GM18873 (cell line): ENCODE data around the gene MRPS34.

Source experiments
- ATAC-seq: cut with Tn5 transposase; IDR thresholded peaks from one replicate; pipeline ENCODE4 v1.9.1; 2021; ENCODE audit warnings: mild to moderate bottlenecking, moderate library complexity, moderate number of reproducible peaks; ENCODE audit not compliant: unreplicated experiment, low FRiP score

Gene MRPS34

DNA sequence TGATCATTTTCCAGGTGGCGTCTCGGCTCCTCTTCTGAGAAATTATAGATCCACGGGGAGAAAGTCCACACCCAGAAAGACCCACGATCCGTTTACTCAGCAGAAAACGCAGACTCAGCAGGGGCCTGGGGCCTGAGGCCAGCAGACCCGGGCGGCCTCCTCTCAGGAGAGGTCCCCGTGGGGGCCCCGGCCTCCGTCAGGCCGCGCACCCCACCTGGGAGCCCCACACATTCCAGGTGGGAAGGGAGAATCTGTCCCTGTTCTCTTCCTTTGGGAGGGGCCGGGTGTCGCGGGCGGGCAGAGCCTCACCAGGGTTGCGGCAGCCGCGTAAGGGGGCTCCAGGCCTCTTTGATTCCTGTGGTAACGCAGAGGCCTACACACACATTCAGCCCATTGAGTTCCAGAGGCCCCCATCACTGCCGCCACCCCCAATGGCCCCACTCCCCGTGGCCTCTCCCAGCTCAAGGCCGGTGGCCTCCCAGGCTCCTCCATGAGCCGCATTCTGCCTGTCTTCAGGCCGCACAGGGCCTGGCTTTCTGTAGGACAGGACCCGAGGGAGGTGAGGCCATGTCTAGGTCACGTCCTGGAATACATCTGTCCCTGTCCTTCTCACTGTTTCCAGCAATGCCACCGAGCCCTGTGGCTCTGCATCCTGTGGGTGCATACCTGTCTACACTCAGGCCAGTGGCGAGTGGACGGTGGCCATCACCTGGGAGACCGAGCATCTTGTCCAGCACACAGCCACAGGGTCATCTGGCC, 22.2 kb upstream of the MRPS34 start:
- ATAC-seq: no peak

GRCh38 chr16:1794221-1794871, 21.4 kb upstream of the MRPS34 start:
- ATAC-seq: no peak

- no peak for ATAC-seq
Measured at GRCh38 chr16:1793578-1794220, 20.8 kb upstream of the MRPS34 start, which contains the start of gene IGFALS. Gene IGFALS, minus strand, starts transcription at chr16:1793705. Its CDS starts 53 bp downstream, at chr16:1793652.

DNA sequence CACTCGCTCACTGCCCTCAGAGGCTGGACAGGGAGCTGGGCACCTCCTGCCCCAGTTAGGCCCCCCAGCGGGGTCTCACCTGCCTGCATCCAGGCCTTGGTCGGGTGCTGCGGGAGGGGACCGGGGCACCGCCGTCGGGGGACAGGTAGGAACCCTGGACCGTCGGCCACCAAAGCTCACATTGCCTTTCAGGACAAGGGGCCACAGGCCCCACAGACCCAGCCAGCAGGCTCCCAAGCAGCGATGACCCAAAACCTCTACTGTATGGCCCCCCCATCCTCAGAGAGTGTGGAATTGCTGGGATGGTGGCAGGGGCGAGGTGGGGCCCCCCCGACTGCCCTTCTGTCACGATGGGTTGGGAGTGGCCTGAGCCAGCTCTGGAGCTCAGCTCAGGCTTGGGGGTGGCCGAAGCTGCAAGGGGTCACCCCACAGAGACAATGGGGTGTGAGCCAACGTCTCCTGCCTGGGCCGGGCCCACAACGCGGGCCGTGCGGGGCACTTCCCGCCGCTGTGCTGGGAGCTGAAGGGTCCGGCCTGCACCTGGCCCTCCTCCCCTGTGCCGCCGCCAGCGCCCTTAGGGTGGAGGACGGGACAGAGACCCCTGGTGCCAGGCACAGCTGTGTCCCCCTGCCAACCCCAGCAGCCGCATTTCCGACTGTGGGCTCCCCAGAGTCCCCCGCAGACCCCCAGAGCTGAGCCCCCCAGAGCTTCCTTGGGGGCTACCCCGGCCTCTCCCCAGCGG, 20.1 kb upstream of the MRPS34 start:
- ATAC-seq: no peak

- ATAC-seq: no peak
Measured at GRCh38 chr16:1791943-1792812, 19.2 kb upstream of the MRPS34 start.

- ATAC-seq: no peak
Measured at GRCh38 chr16:1791256-1791942, 18.5 kb upstream of the MRPS34 start.

DNA sequence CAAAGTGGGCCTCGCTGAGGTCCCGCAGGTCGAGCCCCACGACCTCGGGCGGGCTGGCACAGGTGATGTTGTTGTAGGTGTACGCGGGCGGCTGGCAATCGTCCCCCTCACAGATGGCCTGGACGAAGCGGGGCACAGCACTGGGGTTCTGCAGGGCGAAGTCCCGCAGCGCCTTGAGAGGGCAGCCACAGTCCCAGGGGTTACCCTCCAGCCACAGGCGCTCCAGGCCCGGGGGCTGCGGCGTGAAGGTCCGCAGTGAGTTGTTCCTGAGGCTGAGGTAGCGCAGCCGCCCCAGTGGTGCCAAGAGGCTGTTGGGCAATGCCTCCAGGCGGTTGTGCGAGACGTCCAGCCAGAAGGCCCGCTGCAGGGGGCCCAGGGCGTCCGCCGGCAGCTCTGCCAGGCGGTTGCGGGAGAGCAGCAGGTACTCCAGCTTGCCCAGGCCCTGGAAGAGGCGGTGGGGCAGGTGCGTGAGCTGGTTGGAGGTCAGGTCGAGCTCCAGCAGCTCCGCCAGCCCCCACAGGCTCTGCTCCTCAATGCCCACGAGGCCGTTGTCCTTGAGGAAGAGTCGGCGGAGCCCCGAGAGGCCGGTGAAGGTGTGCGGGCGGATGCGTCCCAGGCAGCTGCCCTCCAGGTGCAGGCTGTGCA, 17.8 kb upstream of the MRPS34 start:
- no peak for ATAC-seq

DNA sequence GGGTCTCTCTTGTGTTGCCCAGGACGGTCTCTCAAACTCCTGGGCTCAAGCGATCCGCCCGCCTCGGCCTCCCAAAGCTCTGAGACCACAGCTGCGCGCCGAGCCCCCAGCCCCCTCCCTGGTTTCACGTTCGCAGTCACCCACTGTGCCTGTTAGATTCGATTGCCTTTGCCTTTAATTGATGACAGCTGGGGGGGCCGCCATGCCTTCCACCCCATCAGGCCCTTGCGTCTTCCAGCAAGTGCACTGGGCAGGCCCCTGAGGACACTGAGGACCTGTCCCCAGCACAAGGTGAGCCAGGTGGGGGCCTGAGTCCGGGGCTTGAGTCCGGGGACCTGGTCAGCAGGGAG, 17.3 kb upstream of the MRPS34 start:
- no peak for ATAC-seq

DNA sequence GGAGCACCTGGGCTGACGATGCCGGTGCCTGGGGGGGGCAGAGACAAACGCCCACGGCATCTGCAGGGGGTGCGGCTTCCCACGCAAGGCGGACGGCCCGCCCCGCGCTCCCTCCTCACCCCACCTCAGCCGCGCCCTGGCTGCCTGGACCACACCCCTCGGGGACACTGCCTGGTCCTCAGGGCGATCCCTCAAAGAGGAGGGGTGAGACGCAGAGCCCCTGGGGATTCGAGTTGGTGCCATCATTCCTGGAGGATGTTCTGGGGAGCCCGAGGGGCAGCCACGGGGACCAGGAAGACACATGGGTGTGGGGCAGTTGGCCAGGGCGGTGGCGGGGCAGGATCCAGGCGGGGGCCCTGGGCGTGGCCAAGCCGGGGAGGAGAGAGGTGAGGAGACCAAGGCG, 16.7 kb upstream of the MRPS34 start:
- ATAC-seq: no peak

GRCh38 chr16:1788708-1789100, 15.8 kb upstream of the MRPS34 start:
- ATAC-seq: no peak

DNA sequence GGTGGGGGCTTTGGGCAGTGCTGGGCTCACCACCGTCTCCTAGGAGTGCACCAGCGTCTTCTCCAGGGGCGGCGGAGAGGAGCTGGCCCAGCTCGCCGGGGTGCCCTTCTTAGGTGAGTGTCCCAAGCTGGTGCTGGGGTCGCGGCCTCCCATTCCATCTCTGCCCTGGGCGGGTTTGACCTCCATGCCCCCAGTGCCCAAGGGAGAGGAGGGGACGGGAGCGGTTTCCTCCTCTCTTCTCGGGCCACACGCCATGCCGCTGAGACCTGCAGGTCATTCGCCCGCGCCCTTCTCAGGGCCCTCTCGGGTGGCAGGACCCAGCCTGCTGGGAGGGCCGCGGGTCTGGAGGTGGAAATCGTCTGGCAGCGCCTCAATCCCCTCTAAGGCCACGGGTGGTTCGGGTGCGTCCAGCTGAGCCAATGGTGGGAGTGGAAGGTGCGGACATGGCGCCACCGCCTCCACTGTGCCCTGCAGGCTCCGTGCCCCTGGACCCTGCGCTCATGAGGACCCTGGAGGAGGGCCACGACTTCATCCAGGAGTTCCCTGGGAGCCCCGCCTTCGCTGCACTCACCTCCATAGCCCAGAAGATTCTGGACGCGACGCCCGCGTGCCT, 15.3 kb upstream of the MRPS34 start:
- ATAC-seq: no peak

- no peak for ATAC-seq
Measured at GRCh38 chr16:1787322-1788094, 14.6 kb upstream of the MRPS34 start.

DNA sequence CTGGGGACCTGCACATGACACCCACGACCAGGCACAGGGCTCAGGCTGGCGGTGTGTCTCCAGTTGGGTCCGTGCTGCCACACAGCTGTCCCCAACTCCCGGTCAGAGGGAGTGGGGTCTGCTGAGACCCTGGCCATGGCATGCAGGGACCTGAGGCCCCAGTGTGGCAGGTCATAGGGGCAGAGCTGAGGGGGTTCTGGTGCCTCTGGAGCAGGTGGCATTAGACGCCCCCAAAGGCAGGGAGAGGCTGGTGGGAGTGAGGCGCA, 14.1 kb upstream of the MRPS34 start:
- no peak for ATAC-seq

DNA sequence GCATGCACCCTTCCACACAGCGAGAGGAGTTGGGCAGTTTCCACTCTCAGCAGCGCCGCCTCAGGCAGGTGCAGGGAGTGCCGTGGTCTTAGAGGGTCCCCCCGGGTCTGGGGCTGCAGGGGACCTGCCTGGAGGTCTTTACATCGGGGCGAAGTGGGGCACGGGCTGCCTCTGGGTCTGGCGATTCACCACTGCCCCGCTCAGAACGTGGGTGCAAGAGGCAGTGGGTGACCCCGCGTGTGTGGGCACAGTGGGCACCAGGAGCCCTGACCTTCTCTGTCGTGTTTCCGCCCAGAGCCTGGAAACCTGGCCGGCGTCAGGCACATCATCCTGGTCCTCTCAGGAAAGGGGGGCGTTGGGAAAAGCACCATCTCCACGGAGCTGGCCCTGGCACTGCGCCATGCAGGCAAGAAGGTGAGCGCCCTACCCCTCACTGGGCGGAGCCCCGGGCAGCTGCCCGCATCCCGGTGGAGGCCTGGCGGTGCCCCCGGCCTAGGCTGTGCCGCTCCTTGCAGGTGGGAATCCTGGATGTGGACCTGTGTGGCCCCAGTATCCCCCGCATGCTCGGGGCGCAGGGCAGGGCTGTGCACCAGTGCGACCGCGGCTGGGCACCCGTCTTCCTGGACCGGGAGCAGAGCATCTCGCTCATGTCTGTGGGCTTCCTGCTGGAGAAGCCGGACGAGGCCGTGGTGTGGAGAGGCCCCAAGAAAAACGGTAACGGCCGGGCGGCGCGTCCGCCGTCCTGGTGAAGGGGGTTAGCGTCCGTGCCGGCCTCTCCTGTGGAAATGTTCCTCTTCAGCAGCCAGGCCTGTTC, 13.5 kb upstream of the MRPS34 start:
- no peak for ATAC-seq

- ATAC-seq: no peak
Measured at GRCh38 chr16:1785846-1786170, 12.9 kb upstream of the MRPS34 start.

DNA sequence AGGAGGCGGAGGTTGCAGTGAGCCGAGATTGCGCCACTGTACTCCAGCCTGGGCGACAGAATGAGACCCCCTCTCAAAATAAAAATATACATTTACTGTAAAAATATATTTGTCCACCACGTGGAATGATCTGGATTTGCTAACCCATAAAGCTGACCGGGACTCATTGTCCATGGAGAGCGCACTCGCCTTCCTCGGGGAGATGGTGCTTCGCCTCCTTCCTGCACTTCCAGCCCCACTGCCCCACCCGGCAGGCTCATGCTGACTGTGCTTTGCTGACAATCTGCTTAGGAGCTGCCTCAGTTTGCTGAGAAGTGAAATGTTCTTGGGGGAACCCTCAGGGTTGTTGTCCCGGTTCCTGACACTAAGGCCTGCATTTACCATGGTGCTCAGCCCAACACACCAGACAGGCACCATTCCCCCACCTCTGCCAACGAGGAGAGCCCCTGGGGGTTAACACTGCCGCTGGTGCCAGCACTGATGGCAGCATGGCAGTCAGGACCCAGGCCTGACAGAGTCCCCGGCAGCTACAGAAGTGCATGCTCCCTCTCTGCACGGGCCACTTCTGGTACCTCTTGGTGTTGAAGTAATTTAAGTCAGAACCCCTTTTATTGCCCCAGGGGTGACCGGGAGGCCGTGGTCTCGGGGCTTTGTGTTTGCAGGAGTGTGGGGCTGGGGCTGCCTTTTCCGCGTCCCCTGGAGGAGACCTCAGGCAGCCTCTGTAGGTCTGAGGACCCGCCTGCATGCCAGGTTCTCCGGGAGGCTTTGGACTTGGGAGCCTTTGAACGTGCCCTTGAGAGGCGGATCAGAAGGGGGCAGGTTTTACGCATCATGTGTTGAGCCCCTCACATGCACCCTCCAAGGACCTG, 12.3 kb upstream of the MRPS34 start:
- ATAC-seq: no peak
